Left lung (tissue), 10 donors: Measurements from ENCODE around the gene ATN1. TPM values are rescaled to one million over a fixed set of nuclear protein-coding genes. Genes with fewer than 3 reads are reported as not detected.

Source experiments
- ATAC-seq: fragments of 200-7000 bp; cut with Tn5 transposase; one replicate; pipeline ENCODE4 v1.9.1; 2020; ENCODE audit warnings: moderate library complexity
- DNase-seq, 4 donors: peaks; one replicate each; pipeline ENCODE4 v3.0.0-alpha.2; 2013 to 2020
- H3K27ac ChIP-seq, 2 donors: fragments of 200-600 bp; sonication (generic) in 1 of 2; one replicate each; pipeline versions ENCODE4 v1.5.0 to v1.8.0; 2020 to 2021
- H3K27me3 ChIP-seq, 2 donors: fragments of 200-600 bp; sonication (generic) in 1 of 2; one replicate each; pipeline versions ENCODE4 v1.5.0 to v1.8.0; 2020 to 2021
- H3K36me3 ChIP-seq, 2 donors: fragments of 200-600 bp; sonication (generic) in 1 of 2; one replicate each; pipeline versions ENCODE4 v1.5.0 to v1.8.0; 2020 to 2021
- H3K4me1 ChIP-seq, 2 donors: fragments of 200-600 bp; one replicate each; pipeline ENCODE4 v1.8.0; 2021
- H3K4me3 ChIP-seq, 2 donors: fragments of 200-600 bp; sonication (generic) in 1 of 2; one replicate each; pipeline versions ENCODE4 v1.5.0 to v1.8.0; 2020 to 2021; ENCODE audit warnings: mild to moderate bottlenecking in 1 of 2
- H3K9me3 ChIP-seq, 2 donors: fragments of 200-600 bp; sonication (generic) in 1 of 2; one replicate each; pipeline versions ENCODE4 v1.5.0 to v1.8.0; 2020 to 2021
- CTCF ChIP-seq, 2 donors: fragments of 200-600 bp; sonication (generic) in 1 of 2; IDR thresholded peaks; one replicate each; pipeline versions ENCODE4 v1.5.0 to v1.8.0; 2021; ENCODE audit warnings: antibody characterized with exemption in 2 of 2
- intact Hi-C, 2 donors: fragments of 100-400 bp; cut with DNase I; formaldehyde crosslinking; loops; one replicate each; pipeline versions ENCODE4 v1.11.2 to v1.14.2; 2022
- polyA plus RNA-seq, 6 donors: library from polyadenylated mRNA; unstranded; fragments of 120-200 nt; gene quantifications; one replicate each; pipeline ENCODE4 v1.2.1, GENCODE V29; 2013; ENCODE audit not compliant: insufficient read length in 6 of 6
- total RNA-seq, 2 donors: library from RNA; stranded (reverse); fragmentation: NEBNext Ultra II Directional; extraction: Animal tissue kit (Norgen Biotek cat#: 25700); gene quantifications; one replicate each; pipeline ENCODE4 v1.2.1, GENCODE V29; 2021
- donor health status: DM: no; HTN: yes; CAD: no.
- donor health status: DM: no; HTN: no; CAD: no.

The ATN1 gene
- total and polyA plus RNA-seq, 8 donors: 94.9 to 134 (median 110) TPM

DNA sequence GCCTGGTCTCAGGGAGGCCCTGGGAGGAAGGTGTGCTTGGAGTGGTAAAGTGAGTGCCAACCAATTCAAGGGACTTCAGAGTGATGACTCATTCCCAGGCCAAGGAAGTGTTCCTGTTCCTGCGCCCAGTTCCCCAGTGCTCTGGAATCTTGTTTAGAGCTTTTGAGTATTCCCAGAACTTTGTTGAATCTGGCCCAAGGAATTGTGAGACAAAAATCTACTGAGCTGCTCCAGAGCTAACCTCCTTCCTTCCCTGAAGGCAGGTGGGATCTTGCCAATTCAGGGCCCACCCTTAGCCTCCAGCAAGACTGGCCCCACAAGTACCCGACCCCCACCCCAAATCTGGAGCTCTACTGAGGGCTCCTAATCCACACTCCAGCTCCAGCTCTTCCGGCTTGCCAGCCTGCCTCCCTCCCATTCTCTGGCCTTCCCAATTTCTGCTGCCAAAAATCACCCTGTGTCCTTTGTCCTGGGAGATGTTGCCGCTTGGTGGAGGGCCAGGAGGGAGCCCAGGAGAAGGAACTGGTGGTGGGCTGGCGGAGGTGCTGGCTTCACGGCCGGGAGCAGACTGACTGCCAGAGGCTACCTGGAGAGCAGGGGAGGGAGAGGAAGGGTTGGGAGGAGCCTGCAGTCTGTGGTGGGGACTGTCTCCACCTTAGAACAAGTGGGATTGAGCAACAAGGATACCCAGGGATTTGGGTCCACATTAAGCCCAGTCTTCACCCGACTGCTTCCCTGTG lies 2.0 kb upstream of the ATN1 start:
- Histone ChIP-seq H3K27ac (peak overlapping the region; percentile 85 to 95), H3K27me3 (peaks cover 0 to 28% of the 10 kb centered on the region in 2 donors), H3K4me1 (peaks cover 40 to 72% of the 10 kb centered on the region in 2 donors), H3K36me3 (peaks cover 0 to 12% of the 10 kb centered on the region in 2 donors), H3K9me3 (no peaks in the 10 kb centered on the region), H3K4me3 (peak overlapping the region; percentile 43 to 70)
- DNase-seq (peak in 3 of 4 donors; percentile 77 to 83 (median 80)), ATAC-seq (peak; percentile 78)
- no peak for TF ChIP-seq CTCF (IDR thresholded peaks at IDR 0.05)
- intact Hi-C loops: loop anchor here in 1 of 2 donors (10.0 kb wide), 1 partner anchor 169 kb away; the partner anchor contains the start of gene C1R

- H3K27ac ChIP-seq: peak overlapping the region; percentile 85 to 91
- ATAC-seq: no peak
- TF ChIP-seq CTCF (IDR thresholded peaks at IDR 0.05): no peak
- peaks cover 49 to 80% of the 10 kb centered on the region in 2 donors for H3K4me1 ChIP-seq
- H3K27me3 ChIP-seq: peaks cover 0 to 28% of the 10 kb centered on the region in 2 donors
- peaks cover 0 to 4% of the 10 kb centered on the region in 2 donors for H3K36me3 ChIP-seq
- intact Hi-C loops: loop anchor here in 1 of 2 donors (10.0 kb wide), 1 partner anchor 167 kb away; the partner anchor contains the start of gene C1R
- peak in 1 of 4 donors; percentile 81 for DNase-seq
- no peaks in the 10 kb centered on the region for H3K9me3 ChIP-seq
- peak overlapping the region; percentile 68 to 70 for H3K4me3 ChIP-seq
These were observed 403 bp downstream of the ATN1 start for GRCh38 chr12:6928022-6928702.

DNA sequence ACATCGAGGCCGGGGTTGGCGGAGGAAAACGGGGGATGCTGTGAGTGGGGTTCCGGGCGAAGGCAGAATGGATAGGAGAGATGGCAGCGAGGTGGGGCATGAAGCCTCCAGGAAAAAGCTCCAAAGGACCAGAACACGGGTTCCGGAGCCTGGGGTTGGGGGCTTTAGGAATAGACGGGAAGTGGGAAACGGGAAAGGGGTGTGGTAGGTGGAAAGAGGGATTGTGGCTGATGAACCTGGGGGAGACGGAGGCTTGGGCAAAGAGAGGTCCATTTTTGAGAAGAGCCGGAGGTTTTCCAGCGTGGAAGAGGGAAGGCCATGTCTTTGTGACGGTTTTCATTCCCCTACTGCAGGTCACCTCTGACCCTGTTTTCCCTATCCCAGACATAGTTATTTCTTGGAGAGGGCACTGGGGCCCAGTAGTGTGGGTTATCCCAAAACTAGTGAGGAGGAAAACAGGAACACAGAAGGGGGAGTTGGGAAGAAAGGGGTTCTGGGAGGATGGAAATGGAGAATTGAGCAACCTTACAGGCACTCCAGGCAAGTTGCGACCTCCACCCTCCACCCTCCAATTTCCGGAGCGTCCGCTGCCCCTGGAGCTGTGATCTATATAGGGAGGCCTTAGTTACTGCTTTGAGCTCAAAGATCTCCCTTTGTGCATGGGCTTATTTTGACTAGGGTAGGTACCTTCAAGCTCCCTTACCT lies 1.1 kb downstream of the ATN1 start:
- Histone ChIP-seq H3K4me3 (peak overlapping the region; percentile 68 to 70), H3K4me1 (peaks cover 50 to 80% of the 10 kb centered on the region in 2 donors), H3K36me3 (peaks cover 0 to 3% of the 10 kb centered on the region in 2 donors), H3K27ac (peak overlapping the region; percentile 85 to 91), H3K9me3 (no peaks in the 10 kb centered on the region), H3K27me3 (peaks cover 0 to 28% of the 10 kb centered on the region in 2 donors)
- no peak for TF ChIP-seq CTCF (IDR thresholded peaks at IDR 0.05)
- ATAC-seq (no peak), DNase-seq (peak in 1 of 4 donors; percentile 43)
- intact Hi-C loops: loop anchor here in 1 of 2 donors (10.0 kb wide), 1 partner anchor 166 kb away; the partner anchor contains the start of gene C1R

DNA sequence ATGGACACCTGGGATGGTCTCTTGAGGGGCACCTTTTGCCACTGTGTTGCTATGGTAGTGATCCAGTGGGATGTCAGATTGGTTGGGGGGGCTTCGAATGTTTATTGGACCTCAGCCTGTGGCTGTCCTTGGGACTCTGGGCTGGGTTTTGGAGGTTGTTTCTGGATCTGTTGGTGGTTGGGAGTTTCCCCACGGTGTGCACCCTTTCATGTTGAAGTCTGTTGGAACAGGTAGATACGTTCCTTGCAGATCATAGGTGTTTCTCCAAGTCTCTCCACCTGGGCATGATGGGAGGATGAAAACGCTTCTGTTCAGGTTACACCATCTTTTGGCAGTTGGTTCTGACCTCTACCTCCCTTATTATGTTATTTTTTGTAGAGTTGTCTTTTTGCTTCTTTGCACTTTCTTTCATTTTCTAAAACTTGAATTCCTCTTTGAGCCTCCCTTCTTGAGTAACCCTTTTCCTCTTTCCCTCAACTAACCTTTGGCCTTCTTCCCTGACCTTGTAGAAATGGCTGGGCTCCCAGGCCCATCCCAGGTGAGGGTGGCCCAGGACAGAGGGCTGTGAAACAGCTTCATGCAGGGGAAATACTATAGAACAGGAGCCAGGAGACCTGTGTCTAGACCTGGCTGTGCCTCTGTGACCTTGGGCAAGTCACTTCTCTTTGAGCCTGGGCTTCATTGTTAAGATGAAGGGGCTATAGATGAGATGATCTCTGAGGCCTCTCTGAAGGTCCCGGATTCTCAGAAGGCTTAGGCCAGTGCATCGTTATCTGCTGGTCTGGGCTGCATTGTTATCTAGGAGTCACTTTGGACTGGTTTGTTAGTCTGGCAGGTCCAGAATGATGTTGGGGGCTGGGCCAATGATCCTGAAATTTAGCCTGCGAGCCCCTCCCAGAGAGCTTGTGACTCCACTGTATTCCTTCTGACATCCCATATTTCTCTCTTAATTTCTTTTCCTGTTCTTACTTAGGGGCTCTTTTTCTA lies 2.0 kb downstream of the ATN1 start:
- Histone ChIP-seq H3K36me3 (peaks cover 0 to 12% of the 10 kb centered on the region in 2 donors), H3K4me1 (peaks cover 42 to 80% of the 10 kb centered on the region in 2 donors), H3K4me3 (peak overlapping the region; percentile 68 to 70), H3K27me3 (peaks cover 0 to 28% of the 10 kb centered on the region in 2 donors), H3K9me3 (no peaks in the 10 kb centered on the region), H3K27ac (peak overlapping the region; percentile 85 to 91)
- no peak for ATAC-seq
- intact Hi-C loops: loop anchor here in 1 of 2 donors (10.0 kb wide), 1 partner anchor 165 kb away; the partner anchor contains the start of gene C1R
- no peak for TF ChIP-seq CTCF (IDR thresholded peaks at IDR 0.05)
- peak in 1 of 4 donors; percentile 1 for DNase-seq
